NCI-H2029 (cell line): ENCODE data around the gene SPPL2C.

Source experiments
- DNase-seq: peaks from one replicate; lab custom pipeline; 2025; lab: John Stamatoyannopoulos, UW

The SPPL2C gene

GRCh38 chr17:45844695-45845375 lies at the start of gene SPPL2C:
SPPL2C (plus strand) TSS chr17:45844881; CDS start chr17:45844907, 26 bp downstream.
- DNase-seq = no peak

- DNase-seq = no peak
These were observed 43.9 kb upstream of the SPPL2C start for GRCh38 chr17:45800816-45801215.

GRCh38 chr17:45801421-45801820 lies 43.3 kb upstream of the SPPL2C start:
- no peak for DNase-seq

GRCh38 chr17:45808845-45809244 lies 35.8 kb upstream of the SPPL2C start:
- DNase-seq = no peak

GRCh38 chr17:45809499-45809898 lies 35.2 kb upstream of the SPPL2C start:
- no peak for DNase-seq

- DNase-seq = no peak
These were observed 32.6 kb upstream of the SPPL2C start for GRCh38 chr17:45812102-45812501.

- no peak for DNase-seq
These were observed 31.5 kb upstream of the SPPL2C start for GRCh38 chr17:45813048-45813725.

- no peak for DNase-seq
These were observed 29.8 kb upstream of the SPPL2C start for GRCh38 chr17:45814622-45815606.

GRCh38 chr17:45815752-45816151 lies 28.9 kb upstream of the SPPL2C start:
- no peak for DNase-seq

- DNase-seq = no peak
These were observed 26.6 kb upstream of the SPPL2C start for GRCh38 chr17:45818041-45818440.

GRCh38 chr17:45818699-45819098 lies 26.0 kb upstream of the SPPL2C start:
- no peak for DNase-seq

GRCh38 chr17:45819632-45820031 lies 25.0 kb upstream of the SPPL2C start:
- no peak for DNase-seq

GRCh38 chr17:45820052-45820780 lies 24.5 kb upstream of the SPPL2C start:
- no peak for DNase-seq

- DNase-seq = no peak
These were observed 23.5 kb upstream of the SPPL2C start for GRCh38 chr17:45821147-45821546.

GRCh38 chr17:45823598-45823997 lies 21.1 kb upstream of the SPPL2C start:
- DNase-seq = no peak

GRCh38 chr17:45824475-45824874 lies 20.2 kb upstream of the SPPL2C start:
- no peak for DNase-seq

- DNase-seq = no peak
These were observed 19.7 kb upstream of the SPPL2C start for GRCh38 chr17:45824901-45825492.

GRCh38 chr17:45825792-45826191 lies 18.9 kb upstream of the SPPL2C start:
- DNase-seq = no peak

GRCh38 chr17:45826919-45827588 lies 17.6 kb upstream of the SPPL2C start:
- DNase-seq = no peak

- DNase-seq = no peak
These were observed 16.5 kb upstream of the SPPL2C start for GRCh38 chr17:45828171-45828570.

- DNase-seq = no peak
These were observed 16.0 kb upstream of the SPPL2C start for GRCh38 chr17:45828582-45829133.
